ENCODE results near the gene OR51I2. TPM values are rescaled to one million over a fixed set of nuclear protein-coding genes. Genes with fewer than 3 reads are reported as not detected.

The OR51I2 gene, protein sequence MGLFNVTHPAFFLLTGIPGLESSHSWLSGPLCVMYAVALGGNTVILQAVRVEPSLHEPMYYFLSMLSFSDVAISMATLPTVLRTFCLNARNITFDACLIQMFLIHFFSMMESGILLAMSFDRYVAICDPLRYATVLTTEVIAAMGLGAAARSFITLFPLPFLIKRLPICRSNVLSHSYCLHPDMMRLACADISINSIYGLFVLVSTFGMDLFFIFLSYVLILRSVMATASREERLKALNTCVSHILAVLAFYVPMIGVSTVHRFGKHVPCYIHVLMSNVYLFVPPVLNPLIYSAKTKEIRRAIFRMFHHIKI
- not detected for total RNA-seq

DNA sequence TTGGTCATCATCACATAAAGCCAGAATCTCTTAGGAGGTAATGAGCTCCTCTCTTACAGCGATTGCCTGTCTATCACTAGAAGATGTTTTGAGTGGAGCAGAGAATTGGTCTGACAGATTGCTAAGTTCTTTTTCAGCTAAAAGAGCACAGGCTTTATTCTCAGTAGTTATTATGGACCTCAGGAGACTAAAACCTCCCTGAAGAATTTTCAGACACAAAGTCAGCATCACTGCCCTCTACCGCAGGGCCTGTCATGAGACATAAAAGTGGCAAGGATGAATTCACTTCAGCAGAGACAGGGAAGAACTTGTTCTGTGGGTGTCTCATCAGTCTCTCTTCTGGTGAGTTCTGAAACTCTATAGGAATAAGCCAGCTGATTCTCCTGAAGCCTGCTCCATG lies at the start of gene OR51I2:
Gene OR51I2 (plus strand): TSS at position 301 of the 400 bp plus-strand sequence. CDS start 4,166 bp downstream, outside the sequence.
- ATAC-seq: no peak

DNA sequence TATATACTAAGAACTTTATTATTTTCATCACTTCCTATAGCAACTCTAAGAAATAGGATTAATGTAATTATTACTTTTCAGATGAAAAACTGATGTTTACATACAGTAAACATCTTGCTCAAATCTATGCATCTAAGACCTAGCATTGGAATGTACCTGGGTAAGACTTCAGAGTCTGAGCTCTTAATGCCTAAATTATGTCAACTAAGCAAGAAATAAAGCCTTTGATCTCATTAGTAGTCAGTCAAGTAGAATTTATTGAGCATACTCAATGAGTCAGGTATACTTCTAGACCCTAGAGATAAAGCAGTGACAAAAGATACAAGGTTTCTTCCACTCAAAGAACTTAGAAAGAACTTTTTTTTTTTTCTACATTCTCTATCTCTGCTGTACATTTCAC lies 44.0 kb upstream of the OR51I2 start:
- no peak for ATAC-seq
- DNase-seq (ENCODE audit: low spot score): no peak

More for the DNA sequence above, at the start of gene OR51I2:
- DNase-seq (ENCODE audit: low spot score): no peak

DNA sequence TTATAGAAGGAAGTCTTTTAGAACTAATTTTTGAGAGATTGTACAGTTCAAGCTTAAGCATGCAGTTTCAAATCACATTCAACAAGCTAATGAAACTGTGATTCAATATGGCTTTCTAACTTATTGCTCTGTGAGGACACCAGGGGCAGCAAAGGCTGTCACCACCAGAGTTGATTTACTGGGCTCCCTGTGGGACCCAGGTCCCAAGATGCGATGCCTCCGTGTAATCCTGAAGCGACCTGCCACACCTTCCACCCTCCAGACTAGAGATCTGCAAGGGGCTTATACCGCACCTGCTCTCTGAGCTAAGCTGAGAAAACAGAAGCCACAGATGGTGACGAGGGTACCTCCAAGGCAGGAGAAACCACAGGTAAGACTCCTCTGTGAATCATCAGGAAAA lies 28.1 kb upstream of the OR51I2 start:
- DNase-seq (ENCODE audit: low spot score) (no peak), ATAC-seq (no peak)

DNA sequence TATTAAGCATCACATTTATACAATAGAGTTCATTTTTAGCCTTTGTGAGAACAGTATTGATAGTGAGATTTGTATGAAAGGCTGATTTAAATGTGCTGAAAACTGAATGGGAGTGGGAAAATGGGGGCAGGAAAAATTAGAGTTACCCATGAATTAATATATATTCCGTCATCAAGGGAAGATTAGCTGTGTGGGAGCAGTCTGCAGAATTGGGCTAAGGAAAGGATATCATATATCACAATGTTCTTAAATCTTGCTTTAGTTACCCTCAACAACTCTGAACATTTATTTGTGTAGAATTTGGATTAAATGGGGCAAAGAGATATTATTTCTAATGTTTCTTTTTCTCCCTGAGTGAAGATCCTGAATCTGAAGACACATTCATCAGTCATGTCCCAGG lies 27.3 kb upstream of the OR51I2 start, which contains the start of gene OR51Q1:
Gene OR51Q1 (plus strand): TSS at position 301 of the 400 bp plus-strand sequence. CDS start 90 bp downstream, at position 391.
- ATAC-seq: no peak
- no peak for DNase-seq (ENCODE audit: low spot score)

DNA sequence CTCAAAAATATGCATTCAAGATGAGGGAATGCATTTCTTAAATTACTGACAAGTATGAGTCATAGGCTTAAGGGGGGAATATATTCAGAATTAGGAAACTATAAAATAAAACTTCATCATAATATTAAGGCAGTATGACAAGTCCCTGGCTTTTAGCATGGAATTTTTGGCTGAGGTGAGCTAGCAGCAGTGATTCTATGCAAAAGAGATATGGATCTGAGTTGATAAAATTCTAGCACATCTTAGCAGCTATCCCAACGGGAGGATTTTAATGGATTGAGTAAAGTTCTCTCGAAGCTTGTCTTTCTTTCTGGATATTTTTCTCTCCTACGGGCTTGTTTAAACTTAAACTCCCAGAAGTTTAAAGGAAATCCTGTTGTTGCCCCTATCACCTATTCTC lies 26.0 kb upstream of the OR51I2 start:
- ATAC-seq (no peak), DNase-seq (ENCODE audit: low spot score) (no peak)

DNA sequence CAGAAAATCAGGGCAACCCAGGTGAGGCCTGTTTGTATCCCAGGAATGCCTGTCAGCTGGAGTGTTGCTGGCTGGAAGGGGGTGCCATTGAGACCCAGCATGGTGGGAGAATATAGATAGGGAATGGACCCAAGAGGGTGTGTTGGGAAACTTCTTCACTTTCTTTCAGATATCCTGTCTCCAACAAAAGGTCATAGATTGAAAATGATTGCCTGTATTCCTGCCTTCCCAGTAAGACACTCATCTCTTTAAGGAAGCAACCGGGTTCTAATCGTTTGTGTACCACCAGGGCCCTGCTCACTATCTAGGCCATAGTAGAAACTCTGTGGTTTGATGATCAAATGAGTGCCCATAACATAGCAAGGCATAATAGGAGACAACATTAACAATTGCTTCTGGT lies 7.7 kb upstream of the OR51I2 start, which contains the start of gene OR51I1:
Gene OR51I1 (minus strand): TSS at position 101 of the 400 bp plus-strand sequence. CDS start 0 bp downstream, at position 101.
- ATAC-seq: no peak
- DNase-seq (ENCODE audit: low spot score): no peak

DNA sequence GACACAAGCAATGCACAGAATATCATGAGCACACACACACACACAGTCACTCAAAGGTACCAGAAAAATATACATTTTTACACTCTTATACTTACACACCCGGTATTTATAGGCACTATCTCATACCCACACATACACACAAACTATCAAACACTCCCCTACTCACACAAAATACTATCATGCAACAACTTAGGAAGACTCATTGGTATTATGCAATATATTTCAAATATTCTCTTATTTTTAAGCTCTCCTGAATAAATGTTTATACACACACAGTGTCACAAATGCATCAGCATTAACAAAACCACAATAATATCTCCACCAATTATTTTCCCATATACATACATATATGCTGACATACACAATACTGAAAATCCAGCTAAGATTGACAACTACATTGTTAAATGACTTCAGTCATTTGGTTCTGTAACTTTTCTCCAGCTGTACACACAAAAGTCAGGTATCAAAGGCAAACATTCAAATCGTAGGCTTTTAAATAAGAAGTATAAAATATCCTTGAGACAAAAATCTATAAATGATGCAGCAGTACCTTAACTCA lies 5.2 kb upstream of the OR51I2 start:
- ATAC-seq (no peak), DNase-seq (ENCODE audit: low spot score) (no peak)

DNA sequence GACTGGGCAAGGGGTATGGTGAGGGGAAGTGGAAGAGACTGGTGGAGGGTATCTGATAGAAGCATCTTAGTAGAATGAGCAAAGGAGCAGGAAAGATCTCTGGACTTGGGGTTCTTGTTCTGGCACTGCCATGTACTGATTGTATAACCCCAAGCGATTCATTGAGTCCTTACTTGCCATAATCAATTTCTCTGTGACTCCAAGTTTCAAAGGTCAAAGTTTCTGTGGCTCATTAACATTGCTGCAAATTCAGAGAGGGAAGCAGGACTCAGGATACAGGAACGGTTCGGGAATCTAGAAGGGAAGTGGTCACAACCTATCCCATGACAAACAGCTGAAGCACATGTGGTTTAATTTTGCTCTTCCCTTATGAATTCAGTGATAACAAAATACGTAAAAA lies 309 bp downstream of the OR51I2 start:
- ATAC-seq: peak; percentile 94

DNA sequence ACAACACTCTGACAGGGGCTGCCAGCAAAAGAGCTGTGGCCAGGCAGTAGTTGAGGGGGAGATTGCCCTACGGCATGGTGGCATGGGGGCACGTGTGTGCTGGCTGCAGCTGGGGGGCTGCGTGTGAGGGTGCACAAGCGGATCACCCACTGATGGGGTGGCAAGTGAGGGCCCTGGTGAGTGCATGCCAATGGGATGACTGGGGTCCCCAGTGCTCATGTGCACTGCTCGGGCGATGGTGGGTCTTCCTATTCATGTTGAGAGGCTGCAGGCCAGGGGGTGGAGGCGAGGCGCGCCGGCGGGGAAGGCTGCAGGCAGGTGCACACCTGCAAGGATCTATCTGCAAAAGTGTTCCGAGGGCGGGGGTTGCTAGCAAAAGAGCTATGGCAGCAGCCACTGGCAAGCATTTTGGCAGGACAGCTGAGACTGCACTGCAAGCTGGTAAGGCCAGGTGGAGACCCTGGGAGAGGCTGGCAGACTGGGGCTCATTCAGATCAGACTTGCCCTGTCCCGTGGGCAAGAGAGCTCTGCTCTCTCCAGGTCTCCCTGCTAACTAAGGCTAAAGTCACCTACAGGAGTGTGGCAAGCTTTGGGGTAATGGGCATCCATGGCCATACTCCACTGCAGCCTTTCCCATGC lies 12.0 kb downstream of the OR51I2 start:
- no peak for DNase-seq (ENCODE audit: low spot score)
- no peak for ATAC-seq

More for the DNA sequence above, 309 bp downstream of the OR51I2 start:
- no peak for DNase-seq (ENCODE audit: low spot score)

DNA sequence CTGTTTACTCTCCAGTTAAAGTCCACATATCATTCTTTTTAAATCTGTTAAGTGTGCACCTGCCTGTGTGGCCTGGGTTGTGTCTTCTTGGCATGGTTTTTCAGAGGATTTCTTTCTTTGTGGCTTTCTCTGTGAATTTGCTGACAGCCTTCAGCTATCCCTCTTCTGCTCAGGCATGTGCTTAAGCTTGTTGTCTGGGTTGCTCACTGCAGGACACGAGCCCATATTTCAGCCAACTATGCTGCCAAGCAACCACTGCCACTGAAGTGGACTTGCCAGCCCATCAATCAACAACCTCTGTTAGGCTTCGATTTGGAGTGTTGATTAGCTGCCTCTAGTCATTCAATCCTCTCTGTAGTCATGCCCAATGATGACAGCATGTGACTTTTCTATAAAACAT lies 18.4 kb downstream of the OR51I2 start:
- ATAC-seq: no peak
- DNase-seq (ENCODE audit: low spot score): no peak

DNA sequence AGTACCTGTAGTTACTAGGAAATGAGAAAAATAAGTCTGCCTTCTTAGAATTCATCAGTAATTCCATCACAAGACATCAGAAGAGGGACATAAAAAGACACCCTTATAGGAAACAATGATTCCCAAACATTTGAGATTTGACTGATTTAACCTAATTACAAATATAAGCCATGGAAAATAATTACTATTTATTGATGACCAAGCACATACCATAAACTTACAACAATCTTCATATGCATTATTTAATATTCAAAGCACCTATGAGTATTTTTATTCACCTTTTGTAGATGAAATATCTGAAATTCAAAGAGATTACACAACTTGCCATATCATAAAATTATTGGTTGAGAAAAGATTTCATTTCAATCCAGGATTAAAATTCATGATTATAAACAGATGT lies 24.8 kb downstream of the OR51I2 start:
- no peak for DNase-seq (ENCODE audit: low spot score)
- ATAC-seq: no peak

DNA sequence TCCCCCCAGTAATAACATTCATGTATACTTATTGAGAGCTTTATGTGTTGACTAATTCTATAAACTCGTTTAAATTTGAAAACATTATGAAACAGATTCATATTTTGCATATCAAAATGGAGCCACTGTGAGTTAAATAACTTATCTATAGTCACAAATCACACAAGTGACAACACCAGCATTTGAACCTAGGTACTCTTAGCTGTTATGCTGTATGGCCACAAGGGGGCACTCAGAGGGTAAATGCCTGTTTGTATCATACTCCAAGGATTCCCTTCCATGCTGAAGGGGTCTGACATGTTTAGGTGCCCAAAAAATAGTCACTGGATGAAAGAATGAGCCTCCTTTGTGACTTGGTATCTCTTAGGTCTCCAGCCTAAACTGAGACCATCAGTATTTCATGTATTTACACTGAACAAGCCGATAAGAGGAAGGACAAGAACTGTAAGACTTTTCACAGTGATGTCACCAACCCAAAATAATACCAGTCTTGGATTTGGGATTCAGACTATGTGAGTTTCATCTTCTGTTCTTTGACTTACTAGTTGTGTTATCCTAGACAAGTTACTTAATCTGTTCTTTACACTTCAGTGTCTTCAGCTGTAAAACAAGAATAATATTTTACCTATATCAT lies 27.2 kb downstream of the OR51I2 start:
- DNase-seq (ENCODE audit: low spot score) (peak; percentile 51), ATAC-seq (peak; percentile 95)

DNA sequence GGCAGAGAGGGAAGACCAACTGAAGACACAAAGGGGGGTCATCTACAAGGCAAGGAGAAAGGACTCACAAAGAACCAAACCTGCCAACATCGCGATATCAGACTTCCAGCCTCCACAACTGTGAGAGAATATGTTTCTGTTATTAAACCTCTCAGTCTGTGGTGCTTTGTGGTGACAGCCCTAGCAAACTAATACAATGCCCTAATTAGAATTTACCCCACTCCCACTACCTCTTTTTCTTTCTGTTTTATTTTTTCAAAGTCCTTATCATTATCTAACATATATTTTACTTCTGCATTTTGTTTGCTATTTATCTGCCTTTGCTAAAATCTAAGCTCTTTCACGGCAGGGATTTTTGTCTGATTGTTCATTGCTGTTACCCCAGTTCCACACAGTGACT lies 36.9 kb downstream of the OR51I2 start:
- DNase-seq (ENCODE audit: low spot score): no peak
- ATAC-seq: no peak

DNA sequence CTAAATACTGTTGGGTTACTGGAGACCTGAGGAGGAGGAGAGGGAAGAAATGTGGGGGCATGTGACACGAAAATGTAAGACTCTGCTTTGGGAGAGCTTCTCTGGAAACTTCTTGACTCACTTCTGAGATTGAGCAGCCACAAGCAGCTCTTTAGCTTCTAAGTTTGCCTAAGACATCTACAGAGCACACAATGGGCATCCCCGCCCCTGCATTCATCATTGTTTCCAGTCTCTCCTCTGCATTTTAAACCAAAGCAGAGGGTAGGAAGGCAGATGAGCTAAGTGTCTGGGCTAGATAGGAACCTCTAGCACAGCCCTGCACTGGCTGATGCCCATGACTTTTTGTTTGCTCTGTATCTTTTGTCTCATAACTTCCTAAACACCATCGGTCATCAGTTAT lies 37.3 kb downstream of the OR51I2 start:
- DNase-seq (ENCODE audit: low spot score) (no peak), ATAC-seq (no peak)

DNA sequence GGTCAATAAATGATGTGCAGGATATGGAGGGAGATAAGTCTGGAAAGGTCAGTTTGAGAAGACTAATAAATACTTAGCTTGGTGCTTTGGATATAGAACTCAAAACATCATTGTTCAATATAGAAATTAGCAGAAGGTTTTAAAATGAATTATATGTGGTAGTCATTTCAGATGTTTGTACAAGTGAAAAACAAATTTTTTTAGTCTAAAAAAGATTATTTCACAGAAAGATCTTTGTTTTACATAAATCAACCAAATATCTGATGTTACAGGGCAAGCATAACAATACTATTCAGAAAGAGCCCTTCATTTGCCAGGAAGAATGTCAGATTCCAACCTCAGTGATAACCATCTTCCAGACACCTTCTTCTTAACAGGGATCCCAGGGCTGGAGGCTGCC lies 39.3 kb downstream of the OR51I2 start, which contains the start of gene OR52D1:
Gene OR52D1 (plus strand): TSS at position 301 of the 400 bp plus-strand sequence. CDS start 22 bp downstream, at position 323.
- ATAC-seq: no peak
- no peak for DNase-seq (ENCODE audit: low spot score)

DNA sequence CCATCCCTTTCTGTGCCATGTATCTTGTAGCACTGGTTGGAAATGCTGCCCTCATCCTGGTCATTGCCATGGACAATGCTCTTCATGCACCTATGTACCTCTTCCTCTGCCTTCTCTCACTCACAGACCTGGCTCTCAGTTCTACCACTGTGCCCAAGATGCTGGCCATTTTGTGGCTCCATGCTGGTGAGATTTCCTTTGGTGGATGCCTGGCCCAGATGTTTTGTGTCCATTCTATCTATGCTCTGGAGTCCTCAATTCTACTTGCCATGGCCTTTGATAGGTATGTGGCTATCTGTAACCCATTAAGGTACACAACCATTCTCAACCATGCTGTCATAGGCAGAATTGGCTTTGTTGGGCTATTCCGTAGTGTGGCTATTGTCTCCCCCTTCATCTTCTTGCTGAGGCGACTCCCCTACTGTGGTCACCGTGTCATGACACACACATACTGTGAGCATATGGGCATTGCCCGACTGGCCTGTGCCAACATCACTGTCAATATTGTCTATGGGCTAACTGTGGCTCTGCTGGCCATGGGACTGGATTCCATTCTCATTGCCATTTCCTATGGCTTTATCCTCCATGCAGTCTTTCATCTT lies 39.8 kb downstream of the OR51I2 start:
- no peak for DNase-seq (ENCODE audit: low spot score)
- ATAC-seq: no peak

DNA sequence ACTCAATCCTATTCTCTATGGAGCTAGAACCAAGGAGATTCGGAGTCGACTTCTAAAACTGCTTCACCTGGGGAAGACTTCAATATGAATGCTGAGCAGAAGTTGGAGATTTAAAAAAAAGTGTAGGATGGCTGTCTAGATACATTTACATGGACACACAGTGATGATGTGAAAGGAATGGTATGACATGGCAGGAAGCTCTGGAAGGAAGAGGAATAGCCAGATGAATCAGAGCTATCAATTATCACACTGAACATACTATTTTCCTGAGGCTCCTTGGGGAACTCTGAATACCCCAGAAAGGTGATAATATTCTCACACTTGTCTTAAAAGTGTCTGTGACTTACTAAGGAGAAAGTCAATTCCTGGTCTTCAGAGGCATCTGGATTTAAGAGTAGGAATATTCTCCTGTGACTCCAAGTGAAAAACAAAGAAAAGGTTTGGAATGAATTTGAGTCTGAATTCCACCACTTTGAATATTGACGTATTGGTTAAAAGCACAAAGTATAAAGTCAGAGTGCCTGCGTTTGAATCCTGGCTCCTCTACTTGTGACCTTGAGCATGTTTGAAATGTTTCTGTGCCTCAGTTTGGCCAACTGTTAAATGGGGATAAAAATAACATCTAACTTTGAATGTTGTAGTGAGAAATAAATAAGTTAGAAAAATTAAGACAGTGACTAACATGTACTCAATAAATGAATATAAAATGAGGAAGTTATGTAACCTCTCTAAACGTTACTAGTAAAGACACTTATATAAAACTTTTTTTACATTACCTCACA lies 40.6 kb downstream of the OR51I2 start:
- DNase-seq (ENCODE audit: low spot score) (no peak), ATAC-seq (no peak)

DNA sequence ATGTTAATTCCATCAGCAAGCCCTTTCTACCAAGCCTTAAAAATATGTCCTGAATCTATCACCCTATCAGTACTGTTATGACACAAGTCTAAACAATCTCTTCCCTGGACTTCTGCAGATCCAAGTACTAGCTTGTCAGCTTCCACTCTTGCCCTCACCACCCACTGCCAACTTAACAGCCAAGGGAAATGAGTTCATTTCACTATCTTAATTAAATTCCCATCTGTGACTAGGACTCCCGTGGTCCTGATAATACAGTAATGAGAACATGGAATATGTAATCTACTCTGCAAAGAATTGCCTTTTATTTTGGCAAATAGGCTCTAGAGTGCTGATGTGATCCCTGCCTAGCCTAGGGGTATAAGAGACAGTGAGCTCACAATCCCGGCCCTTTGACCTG lies 50.5 kb downstream of the OR51I2 start:
- DNase-seq (ENCODE audit: low spot score) (no peak), ATAC-seq (no peak)

DNA sequence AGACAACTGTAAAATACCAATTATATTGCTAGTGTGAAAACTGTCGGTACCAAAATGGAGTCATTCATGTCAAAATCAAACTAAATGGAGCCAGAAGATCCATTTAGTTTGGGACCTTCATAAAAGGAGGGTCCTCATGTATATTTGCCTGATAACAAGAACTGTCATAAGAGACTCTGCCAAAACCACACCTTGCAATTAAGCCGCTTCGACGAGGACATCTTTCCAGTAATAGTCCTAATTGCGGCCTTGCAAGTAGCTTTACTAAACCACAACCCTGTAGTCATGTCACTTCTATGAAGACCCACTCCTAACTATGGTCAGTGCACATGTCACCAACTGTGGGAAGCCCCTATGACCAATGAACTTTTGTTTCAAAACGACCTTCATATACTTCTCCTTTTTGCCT lies 51.3 kb downstream of the OR51I2 start:
- DNase-seq (ENCODE audit: low spot score): no peak
- ATAC-seq: no peak

DNA sequence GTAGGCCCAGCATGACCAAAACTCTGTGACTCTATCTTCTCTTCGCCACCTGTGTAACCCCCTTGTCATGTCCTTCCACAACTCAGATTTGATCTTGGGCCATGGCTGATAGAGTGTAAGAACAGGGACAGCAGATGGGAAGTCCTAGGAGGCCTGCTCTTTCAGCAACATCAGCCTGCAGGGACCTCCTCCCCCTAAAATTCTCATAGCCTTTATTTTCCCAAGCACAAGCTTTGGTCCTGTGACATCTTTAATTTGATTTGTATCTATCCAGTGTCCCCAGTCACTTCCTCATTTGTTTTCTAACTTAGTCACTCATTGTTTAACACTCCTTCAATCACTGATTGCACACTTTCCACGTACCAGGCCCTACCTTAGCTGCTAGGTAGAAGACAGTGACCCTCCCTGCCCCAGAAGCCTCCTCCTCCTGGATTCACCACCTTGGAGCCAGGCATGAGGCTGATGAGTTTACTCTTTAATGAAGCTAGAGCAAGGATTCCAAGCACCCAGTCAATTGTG lies 55.3 kb downstream of the OR51I2 start:
- no peak for ATAC-seq
- DNase-seq (ENCODE audit: low spot score): no peak
